ENCODE data around the gene TLCD5. TPM values are rescaled to one million over a fixed set of nuclear protein-coding genes. Genes with fewer than 3 reads are reported as not detected.

Gene TLCD5
- total RNA-seq, 6 experiments from 2014 or later = 0.07 to 1.3 (median 0.38) TPM

- TF ChIP-seq POLR2A (IDR thresholded peaks at IDR 0.05) (no peak), CTCF (IDR thresholded peaks at IDR 0.05) (no peak)
- H3K27me3 ChIP-seq = no peaks in the 10 kb centered on the region
- peaks cover 0 to 13% (median 0%) of the 10 kb centered on the region in 4 donors for H3K4me1 ChIP-seq
- H3K36me3 ChIP-seq = no peaks in the 10 kb centered on the region
- WGBS (ENCODE audit: insufficient coverage, low coverage, low lambda C conversion rate, missing lambda C conversion rate) = 24% methylated on average over 3 of the region's 3 CpGs
- no peaks in the 10 kb centered on the region for H3K9me3 ChIP-seq
- no peak overlapping the region for H3K27ac ChIP-seq
- DNase-seq (no peak), ATAC-seq (peak; percentile 66 to 90 (median 77))
- no peak overlapping the region for H3K4me3 ChIP-seq
- intact Hi-C loops (cut with DNase I) = no loop called here
Observed at GRCh38 chr11:120290956-120291355, 34.1 kb upstream of the TLCD5 start.

GRCh38 chr11:120293038-120293800 lies 31.9 kb upstream of the TLCD5 start:
- peaks cover 0 to 13% (median 0%) of the 10 kb centered on the region in 4 donors for H3K4me1 ChIP-seq
- TF ChIP-seq POLR2A (IDR thresholded peaks at IDR 0.05) (no peak), CTCF (IDR thresholded peaks at IDR 0.05) (no peak)
- intact Hi-C loops (cut with DNase I) = no loop called here
- no peaks in the 10 kb centered on the region for H3K9me3 ChIP-seq
- H3K36me3 ChIP-seq = no peaks in the 10 kb centered on the region
- DNase-seq (no peak), ATAC-seq (peak in 2 of 4 donors; percentile 18 to 44)
- no peak overlapping the region for H3K4me3 ChIP-seq
- no peaks in the 10 kb centered on the region for H3K27me3 ChIP-seq
- H3K27ac ChIP-seq = no peak overlapping the region
- 47% methylated on average over 5 of the region's 5 CpGs for WGBS (ENCODE audit: insufficient coverage, low coverage, low lambda C conversion rate, missing lambda C conversion rate)

DNA sequence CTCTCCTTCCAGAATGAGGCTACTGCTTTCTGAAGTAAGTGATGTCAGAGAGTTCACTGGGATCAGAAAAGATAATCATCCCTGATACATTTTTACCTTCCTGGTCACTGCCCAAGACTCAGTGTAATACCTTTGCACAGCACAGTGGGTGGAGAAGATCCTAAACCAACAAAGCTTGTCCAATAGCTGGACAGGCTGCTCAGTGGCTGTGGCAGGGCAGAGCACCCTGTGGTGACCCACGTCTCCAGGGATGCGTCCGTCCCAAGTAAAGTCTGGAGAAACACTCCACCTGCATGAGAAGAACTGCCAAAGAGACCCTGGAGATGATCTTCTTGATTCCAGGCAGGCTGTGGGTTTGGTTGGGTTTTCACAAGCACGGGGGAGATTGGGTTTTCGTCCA lies 31.0 kb upstream of the TLCD5 start:
- DNase-seq = no peak
- 52% methylated on average over 4 of the region's 5 CpGs for WGBS (ENCODE audit: insufficient coverage, low coverage, low lambda C conversion rate, missing lambda C conversion rate)
- H3K4me3 ChIP-seq = no peak overlapping the region
- H3K4me1 ChIP-seq = peaks cover 0 to 13% (median 0%) of the 10 kb centered on the region in 4 donors
- H3K27me3 ChIP-seq = no peaks in the 10 kb centered on the region
- TF ChIP-seq POLR2A (IDR thresholded peaks at IDR 0.05) (no peak), CTCF (IDR thresholded peaks at IDR 0.05) (no peak)
- H3K27ac ChIP-seq = no peak overlapping the region
- H3K36me3 ChIP-seq = no peaks in the 10 kb centered on the region
- no peaks in the 10 kb centered on the region for H3K9me3 ChIP-seq
- ATAC-seq = peak in 1 of 4 donors; percentile 43
- intact Hi-C loops (cut with DNase I) = no loop called here

- Histone ChIP-seq H3K9me3 (no peaks in the 10 kb centered on the region), H3K4me1 (peaks cover 0 to 13% (median 0%) of the 10 kb centered on the region in 4 donors), H3K4me3 (no peak overlapping the region), H3K27me3 (no peaks in the 10 kb centered on the region), H3K36me3 (no peaks in the 10 kb centered on the region), H3K27ac (no peak overlapping the region)
- ATAC-seq = peak in 1 of 4 donors; percentile 43
- TF ChIP-seq POLR2A (IDR thresholded peaks at IDR 0.05) = no peak
- TF ChIP-seq CTCF (IDR thresholded peaks at IDR 0.05) = no peak
- 31% methylated on average over 4 of the region's 4 CpGs for WGBS (ENCODE audit: insufficient coverage, low coverage, low lambda C conversion rate, missing lambda C conversion rate)
- peak in 1 of 3 donors; percentile 23 for DNase-seq
- intact Hi-C loops (cut with DNase I) = loop anchor here (5.0 kb wide), 3 partner anchors 53 to 123 kb away; partner anchors contain the start of gene POU2F3 (in 1 of the 2)
Observed at GRCh38 chr11:120295099-120295498, 30.0 kb upstream of the TLCD5 start.

Data from right lobe of liver (tissue), 6 donors.